Hematopoietic multipotent progenitor cell treated with erythropoietin and hydrocortisone succinate and interleukin-3 and kit ligand, for 15 days (in vitro differentiated cells): Measurements from ENCODE around the gene FOXP4.
"Not testable (repeated sequence)": the region's sequence is repeated elsewhere in the genome, so short reads cannot be mapped to it uniquely, and the experiment has no call there.

ENCODE experiments used
- DNase-seq: peaks from one replicate; pipeline ENCODE4 v3.0.0-alpha.2; 2015; ENCODE audit warnings: low spot score

The FOXP4 gene

GRCh38 chr6:41600499-41601247 is 54.5 kb downstream of the FOXP4 start:
- DNase-seq, result no peak

- no peak for DNase-seq
Measured at GRCh38 chr6:41601248-41601549, 55.0 kb downstream of the FOXP4 start.

GRCh38 chr6:41602422-41602743 is 56.2 kb downstream of the FOXP4 start:
- no peak for DNase-seq

GRCh38 chr6:41602864-41603608 is 56.9 kb downstream of the FOXP4 start:
- DNase-seq, result peak; percentile 60

GRCh38 chr6:41604006-41604405 is 57.8 kb downstream of the FOXP4 start:
- DNase-seq, result no peak

GRCh38 chr6:41605649-41606048 is 59.5 kb downstream of the FOXP4 start:
- DNase-seq, result no peak

- no peak for DNase-seq
Measured at GRCh38 chr6:41607036-41607435, 60.9 kb downstream of the FOXP4 start.

GRCh38 chr6:41607736-41608135 is 61.6 kb downstream of the FOXP4 start:
- DNase-seq, result no peak

GRCh38 chr6:41608443-41609151 is 62.4 kb downstream of the FOXP4 start:
- DNase-seq, result no peak

GRCh38 chr6:41614715-41615114 is 68.5 kb downstream of the FOXP4 start:
- no peak for DNase-seq

- DNase-seq, result no peak
Measured at GRCh38 chr6:41615311-41615710, 69.1 kb downstream of the FOXP4 start.

GRCh38 chr6:41618598-41618997 is 72.4 kb downstream of the FOXP4 start:
- no peak for DNase-seq

- DNase-seq, result not testable (repeated sequence)
Measured at GRCh38 chr6:41619193-41619592, 73.0 kb downstream of the FOXP4 start.

- no peak for DNase-seq
Measured at GRCh38 chr6:41621367-41621766, 75.2 kb downstream of the FOXP4 start.

- no peak for DNase-seq
Measured at GRCh38 chr6:41621802-41622201, 75.6 kb downstream of the FOXP4 start.

GRCh38 chr6:41622206-41622988 is 76.2 kb downstream of the FOXP4 start:
- DNase-seq, result no peak

GRCh38 chr6:41623330-41623729 is 77.1 kb downstream of the FOXP4 start:
- no peak for DNase-seq

GRCh38 chr6:41624621-41625380 is 78.6 kb downstream of the FOXP4 start:
- DNase-seq, result no peak

GRCh38 chr6:41625442-41625841 is 79.3 kb downstream of the FOXP4 start:
- no peak for DNase-seq

GRCh38 chr6:41626022-41626421 is 79.8 kb downstream of the FOXP4 start:
- DNase-seq, result no peak

GRCh38 chr6:41626917-41627316 is 80.7 kb downstream of the FOXP4 start:
- no peak for DNase-seq

GRCh38 chr6:41629128-41629527 is 82.9 kb downstream of the FOXP4 start:
- DNase-seq, result no peak
